Umbilical cord (tissue), 2 donors: Measurements from ENCODE around the gene BCS1L. TPM values are rescaled to one million over a fixed set of nuclear protein-coding genes. Genes with fewer than 3 reads are reported as not detected.

ENCODE experiments used
- DNase-seq: peaks from one replicate; pipeline ENCODE4 v3.0.0-alpha.2; 2015; ENCODE audit warnings: low spot score
- total RNA-seq: library from RNA; depleted of rRNA; stranded (reverse); fragments of >200 nt; gene quantifications from one replicate; pipeline ENCODE4 v1.2.3, GENCODE V29; 2014; ENCODE audit warnings: low replicate concordance; ENCODE audit not compliant: insufficient read depth

Gene BCS1L
- total RNA-seq, 1 donor from 2014 or later = 21.4 TPM

DNA sequence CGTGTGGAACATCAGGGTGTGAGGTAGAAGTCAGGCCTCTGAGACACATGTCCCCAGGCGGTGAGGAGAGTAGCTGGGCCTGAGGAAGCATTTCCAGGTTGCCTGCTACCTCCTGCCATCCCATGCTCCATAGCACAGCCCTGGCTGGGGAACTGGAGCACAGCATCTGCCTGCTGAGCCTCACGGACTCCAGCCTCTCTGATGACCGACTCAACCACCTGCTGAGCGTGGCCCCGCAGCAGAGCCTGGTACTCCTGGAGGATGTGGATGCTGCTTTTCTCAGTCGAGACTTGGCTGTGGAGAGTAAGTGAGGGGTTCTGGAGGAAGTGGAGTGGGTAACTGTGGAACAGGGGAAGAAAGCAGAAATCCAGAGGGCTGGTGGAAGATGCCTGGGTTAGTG lies 2.9 kb downstream of the BCS1L start:
- DNase-seq = no peak

GRCh38 chr2:218662827-218663226 lies 3.3 kb downstream of the BCS1L start:
- no peak for DNase-seq

DNA sequence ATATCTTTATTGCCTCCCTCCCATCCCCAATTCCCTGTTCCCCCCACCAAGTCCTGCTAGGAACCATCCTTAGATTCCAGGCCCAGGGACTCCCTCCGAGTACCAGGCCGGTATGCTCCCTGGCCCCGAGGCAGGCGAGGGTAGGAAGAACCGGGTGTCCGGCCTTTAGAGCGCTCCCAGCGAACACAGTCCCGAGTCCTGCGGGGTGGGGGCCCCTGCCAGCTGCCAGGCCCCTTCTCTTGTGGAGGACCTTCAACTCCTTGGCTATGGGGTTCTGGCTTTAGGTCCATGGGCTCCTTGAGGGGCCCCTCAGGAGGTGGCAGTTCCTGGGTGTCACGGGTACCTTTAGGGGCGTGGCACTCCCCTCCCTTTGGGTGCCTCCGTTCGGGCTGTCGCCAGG lies 4.4 kb downstream of the BCS1L start:
- DNase-seq = no peak

DNA sequence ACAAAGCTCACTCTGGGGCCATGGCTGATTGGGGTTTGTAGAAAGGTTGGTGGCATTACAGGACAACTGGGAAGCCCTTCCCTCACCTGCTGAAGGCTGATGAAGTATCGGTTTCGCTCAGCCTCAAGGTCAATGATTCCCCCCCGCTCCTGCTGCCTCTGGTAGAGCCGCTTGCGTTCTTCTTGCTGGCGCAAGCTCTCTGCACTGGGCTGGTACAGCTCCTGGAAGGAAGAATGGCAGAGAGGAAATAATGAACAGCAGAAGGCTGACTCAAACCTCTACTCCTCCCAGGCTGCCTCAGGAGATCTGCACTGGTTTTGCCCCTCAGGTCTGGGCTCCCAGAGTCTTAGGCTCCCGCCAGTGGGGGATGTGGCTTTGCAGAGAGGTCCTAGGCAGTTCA lies 5.2 kb downstream of the BCS1L start:
- DNase-seq = no peak

GRCh38 chr2:218671097-218671653 lies 11.7 kb downstream of the BCS1L start:
- peak; percentile 79 for DNase-seq

- DNase-seq = peak; percentile 97
These were observed 12.4 kb downstream of the BCS1L start, which contains the start of the genes RNF25 and STK36 for GRCh38 chr2:218671654-218672566. TSS of gene RNF25 (minus strand) at chr2:218672002. CDS start at chr2:218671970, 32 bp downstream. TSS of gene STK36 (plus strand) at chr2:218672086. CDS start at chr2:218672830, 744 bp downstream.

- DNase-seq = no peak
These were observed 19.6 kb downstream of the BCS1L start for GRCh38 chr2:218679119-218679518.

- no peak for DNase-seq
These were observed 20.6 kb downstream of the BCS1L start for GRCh38 chr2:218680061-218680460.

DNA sequence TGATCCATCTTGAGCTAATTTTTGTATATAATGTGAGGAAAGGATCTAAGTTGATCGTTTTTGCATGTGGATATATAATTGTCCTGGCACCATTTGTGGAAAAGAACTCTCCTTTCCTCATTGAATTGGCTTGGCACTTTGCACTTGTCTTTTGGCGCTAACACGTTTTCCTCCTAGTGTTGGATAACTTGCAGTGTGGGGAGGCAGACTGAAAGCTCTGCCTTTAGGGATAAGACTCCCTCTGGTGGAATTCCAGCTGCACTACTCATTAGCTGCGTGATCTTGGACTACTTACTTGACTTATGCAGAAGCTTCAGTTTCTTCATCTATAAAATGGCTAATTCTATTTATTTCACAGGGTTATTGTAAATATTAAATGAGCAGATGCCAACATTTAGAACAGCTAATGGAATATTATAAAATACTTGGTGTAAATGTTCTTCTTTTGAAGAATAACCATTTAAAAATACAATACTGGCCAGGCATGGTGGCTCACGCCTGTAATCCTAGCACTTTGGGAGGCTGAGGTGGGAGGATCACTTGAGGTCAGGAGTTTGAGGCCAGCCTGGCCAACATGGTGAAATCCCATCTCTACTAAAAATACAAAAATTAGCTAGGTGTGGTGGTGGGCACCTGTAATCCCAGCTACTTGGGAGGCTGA lies 28.0 kb downstream of the BCS1L start:
- DNase-seq = peak; percentile 73

- DNase-seq = no peak
These were observed 31.8 kb downstream of the BCS1L start for GRCh38 chr2:218691234-218691633.

GRCh38 chr2:218694405-218695145 lies 35.1 kb downstream of the BCS1L start:
- no peak for DNase-seq

- DNase-seq = no peak
These were observed 39.4 kb downstream of the BCS1L start for GRCh38 chr2:218698885-218699284.

- no peak for DNase-seq
These were observed 42.3 kb downstream of the BCS1L start for GRCh38 chr2:218701806-218702205.

- no peak for DNase-seq
These were observed 43.9 kb downstream of the BCS1L start for GRCh38 chr2:218703341-218703740.

GRCh38 chr2:218708086-218708485 lies 48.6 kb downstream of the BCS1L start:
- no peak for DNase-seq

GRCh38 chr2:218709908-218710307 lies 50.4 kb downstream of the BCS1L start:
- peak; percentile 81 for DNase-seq

GRCh38 chr2:218710334-218710686 lies 50.8 kb downstream of the BCS1L start:
- no peak for DNase-seq

DNA sequence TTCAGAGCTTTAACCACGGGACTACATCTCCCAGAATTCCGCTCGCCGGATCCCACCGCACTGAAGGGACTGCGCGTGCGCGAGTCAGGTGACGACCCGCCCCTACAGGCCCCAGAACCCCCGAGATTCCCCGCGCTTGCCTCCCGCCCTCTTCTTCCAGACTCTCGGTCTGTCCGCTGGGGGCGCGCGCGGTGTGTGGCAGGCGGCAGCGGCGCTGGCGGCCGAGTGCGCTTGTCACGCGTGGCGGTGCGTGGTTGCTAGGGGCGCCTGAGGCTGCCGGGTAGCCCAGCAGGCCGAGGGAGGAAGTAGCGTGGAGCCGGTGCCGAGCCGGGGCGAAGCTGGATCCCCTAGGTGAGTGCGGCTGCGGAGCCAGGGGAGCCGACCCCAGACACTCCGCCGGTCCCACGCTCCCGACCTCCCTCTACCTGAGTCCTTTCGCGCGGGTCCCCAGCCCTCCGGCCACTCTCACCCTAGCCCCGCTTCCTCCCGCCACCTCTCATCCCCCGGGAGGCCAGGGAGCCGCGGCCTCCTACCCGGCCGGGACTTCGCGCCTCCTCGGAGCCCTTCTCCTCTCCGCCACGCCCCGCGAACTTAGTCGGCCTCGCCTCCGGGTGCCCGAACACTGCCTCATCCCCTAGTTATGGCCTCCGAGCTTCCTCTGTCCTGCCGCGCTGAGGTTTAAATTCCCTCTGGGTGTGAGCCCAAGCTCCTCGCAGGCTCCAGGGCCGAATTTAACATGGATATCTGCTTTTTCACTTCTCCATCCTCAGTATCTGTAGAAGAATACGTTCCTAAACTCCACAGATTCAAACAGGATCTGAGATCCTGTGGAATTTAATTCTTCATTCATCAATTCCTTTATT lies 51.4 kb downstream of the BCS1L start, which contains the start of gene TTLL4:
Gene TTLL4 (plus strand): TSS at position 149 of the 863 bp plus-strand sequence. CDS start 26,842 bp downstream, outside the sequence.
- DNase-seq = peak; percentile 99

DNA sequence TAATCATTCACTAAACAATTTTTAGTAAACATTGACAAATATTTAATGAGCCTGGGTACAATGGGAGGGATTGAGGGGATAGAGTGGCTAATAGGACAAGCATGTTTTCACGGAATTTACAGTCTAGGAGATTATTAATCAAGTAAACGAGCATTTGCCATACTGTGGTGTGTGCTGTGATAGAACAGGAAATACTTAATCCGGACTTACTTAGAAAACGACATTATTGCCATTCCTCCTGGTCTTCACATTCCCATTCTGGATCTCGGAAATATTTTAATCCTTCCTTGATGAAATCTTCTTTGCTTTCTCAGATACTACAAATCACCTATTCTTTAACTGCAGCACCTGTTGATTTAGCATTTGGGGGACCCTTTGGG lies 52.1 kb downstream of the BCS1L start:
- DNase-seq = no peak
